Activated CD8-positive, alpha-beta memory T cell treated with anti-CD3 and anti-CD28 coated beads for 4 hours (primary cell): Measurements from ENCODE around the gene ASXL3.

Experiments
- DNase-seq, 2 donors: peaks; one replicate each; pipeline ENCODE4 v3.0.0-alpha.2; 2020; ENCODE audit warnings: low read depth in 2 of 2

Gene ASXL3

GRCh38 chr18:33716061-33716683 is 138.2 kb downstream of the ASXL3 start:
- DNase-seq: no peak

- DNase-seq: no peak
Observed at GRCh38 chr18:33717339-33717738, 139.3 kb downstream of the ASXL3 start.

GRCh38 chr18:33720133-33720532 is 142.1 kb downstream of the ASXL3 start:
- DNase-seq: no peak

- no peak for DNase-seq
Observed at GRCh38 chr18:33729556-33729955, 151.5 kb downstream of the ASXL3 start.

GRCh38 chr18:33733376-33733775 is 155.4 kb downstream of the ASXL3 start:
- no peak for DNase-seq

- no peak for DNase-seq
Observed at GRCh38 chr18:33735428-33735827, 157.4 kb downstream of the ASXL3 start.

- no peak for DNase-seq
Observed at GRCh38 chr18:33741760-33742159, 163.7 kb downstream of the ASXL3 start.

GRCh38 chr18:33744032-33744697 is 166.1 kb downstream of the ASXL3 start:
- no peak for DNase-seq

- DNase-seq: no peak
Observed at GRCh38 chr18:33745151-33745795, 167.3 kb downstream of the ASXL3 start.

GRCh38 chr18:33745871-33746545 is 168.0 kb downstream of the ASXL3 start:
- DNase-seq: no peak

- no peak for DNase-seq
Observed at GRCh38 chr18:33749834-33750233, 171.8 kb downstream of the ASXL3 start.

GRCh38 chr18:33750366-33750765 is 172.3 kb downstream of the ASXL3 start:
- DNase-seq: no peak

GRCh38 chr18:33751613-33752221 is 173.7 kb downstream of the ASXL3 start:
- no peak for DNase-seq

- DNase-seq: no peak
Observed at GRCh38 chr18:33755391-33755790, 177.4 kb downstream of the ASXL3 start.

GRCh38 chr18:33755931-33756560 is 178.0 kb downstream of the ASXL3 start:
- no peak for DNase-seq

- no peak for DNase-seq
Observed at GRCh38 chr18:33757037-33757436, 179.0 kb downstream of the ASXL3 start.

- no peak for DNase-seq
Observed at GRCh38 chr18:33761363-33761762, 183.3 kb downstream of the ASXL3 start.

- DNase-seq: no peak
Observed at GRCh38 chr18:33781429-33781828, 203.4 kb downstream of the ASXL3 start.
